HG02571 (cell line): ENCODE measurements around the gene CCDC146.
"Not testable (repeated sequence)": the region's sequence is repeated elsewhere in the genome, so short reads cannot be mapped to it uniquely, and the experiment has no call there.

Source experiments
- ATAC-seq: cut with Tn5 transposase; IDR thresholded peaks from one replicate; pipeline ENCODE4 v1.9.1; 2021; ENCODE audit warnings: mild to moderate bottlenecking, moderate library complexity; ENCODE audit not compliant: unreplicated experiment

Gene CCDC146

GRCh38 chr7:77242554-77242953, 120.1 kb downstream of the CCDC146 start:
- ATAC-seq = no peak

GRCh38 chr7:77244222-77244934, 122.0 kb downstream of the CCDC146 start:
- no peak for ATAC-seq

- no peak for ATAC-seq
Observed at GRCh38 chr7:77245015-77245755, 122.8 kb downstream of the CCDC146 start.

GRCh38 chr7:77246026-77246640, 123.7 kb downstream of the CCDC146 start:
- no peak for ATAC-seq

GRCh38 chr7:77247206-77247850, 124.9 kb downstream of the CCDC146 start:
- ATAC-seq = peak; percentile 63

- no peak for ATAC-seq
Observed at GRCh38 chr7:77248154-77248553, 125.7 kb downstream of the CCDC146 start.

GRCh38 chr7:77252506-77252905, 130.1 kb downstream of the CCDC146 start:
- ATAC-seq = no peak

- ATAC-seq = no peak
Observed at GRCh38 chr7:77253151-77253550, 130.7 kb downstream of the CCDC146 start.

- no peak for ATAC-seq
Observed at GRCh38 chr7:77254429-77254828, 132.0 kb downstream of the CCDC146 start.

- ATAC-seq = no peak
Observed at GRCh38 chr7:77254915-77255314, 132.5 kb downstream of the CCDC146 start.

- no peak for ATAC-seq
Observed at GRCh38 chr7:77258014-77258413, 135.6 kb downstream of the CCDC146 start.

- ATAC-seq = no peak
Observed at GRCh38 chr7:77258593-77258992, 136.2 kb downstream of the CCDC146 start.

- ATAC-seq = no peak
Observed at GRCh38 chr7:77262316-77262715, 139.9 kb downstream of the CCDC146 start.

GRCh38 chr7:77265666-77266065, 143.3 kb downstream of the CCDC146 start:
- ATAC-seq = no peak

- ATAC-seq = peak; percentile 85
Observed at GRCh38 chr7:77266291-77266794, 143.9 kb downstream of the CCDC146 start.

- ATAC-seq = peak; percentile 81
Observed at GRCh38 chr7:77269360-77270093, 147.1 kb downstream of the CCDC146 start.

GRCh38 chr7:77270094-77270480, 147.7 kb downstream of the CCDC146 start:
- no peak for ATAC-seq

GRCh38 chr7:77271766-77272165, 149.4 kb downstream of the CCDC146 start:
- no peak for ATAC-seq

GRCh38 chr7:77275663-77276062, 153.2 kb downstream of the CCDC146 start:
- not testable (repeated sequence) for ATAC-seq

GRCh38 chr7:77276120-77276519, 153.7 kb downstream of the CCDC146 start:
- ATAC-seq = no peak
